HEK293 (cell line): ENCODE data around the gene IGFL1.

Experiments used
- CTCF ChIP-seq: fragments of 450-650 bp; formaldehyde crosslinking; IDR thresholded peaks from 2 replicates; pipeline ENCODE4 v1.5.1; 2016; ENCODE audit warnings: missing biosample characterization, missing genetic modification characterization
- PBX3 ChIP-seq: sonication (generic); formaldehyde crosslinking; IDR thresholded peaks from 2 replicates; pipeline ENCODE4 v1.8.1; 2022; ENCODE audit warnings: mild to moderate bottlenecking, moderate library complexity, missing genetic modification reagents
- TCF7L2 ChIP-seq: IDR thresholded peaks from 2 replicates; pipeline ENCODE4 v1.6.1; 2011; ENCODE audit warnings: low read depth, mild to moderate bottlenecking, inconsistent platforms, low read length, moderate library complexity, borderline replicate concordance
- YY1 ChIP-seq: fragments of 450-650 bp; formaldehyde crosslinking; IDR thresholded peaks from 2 replicates; pipeline ENCODE4 v1.5.1; 2018; ENCODE audit warnings: missing biosample characterization, missing genetic modification characterization

GRCh38 chr19:46232468-46232867 is 2.9 kb downstream of the IGFL1 start:
- no peak for TF ChIP-seq YY1 (tag by site-specific recombination)
- no peak for TF ChIP-seq CTCF (tag by site-specific recombination)
- TF ChIP-seq PBX3 (CRISPR knock-in tag) = no peak
- no peak for TF ChIP-seq TCF7L2
